Ecto neural progenitor cell (in vitro differentiated cells): ENCODE measurements around the gene CCL2.
"Not testable (repeated sequence)": the region's sequence is repeated elsewhere in the genome, so short reads cannot be mapped to it uniquely, and the experiment has no call there.

Experiments used
- DNase-seq: peaks from one replicate; pipeline ENCODE4 v3.0.0-alpha.2; 2018; ENCODE audit warnings: low spot score

The CCL2 gene

DNA sequence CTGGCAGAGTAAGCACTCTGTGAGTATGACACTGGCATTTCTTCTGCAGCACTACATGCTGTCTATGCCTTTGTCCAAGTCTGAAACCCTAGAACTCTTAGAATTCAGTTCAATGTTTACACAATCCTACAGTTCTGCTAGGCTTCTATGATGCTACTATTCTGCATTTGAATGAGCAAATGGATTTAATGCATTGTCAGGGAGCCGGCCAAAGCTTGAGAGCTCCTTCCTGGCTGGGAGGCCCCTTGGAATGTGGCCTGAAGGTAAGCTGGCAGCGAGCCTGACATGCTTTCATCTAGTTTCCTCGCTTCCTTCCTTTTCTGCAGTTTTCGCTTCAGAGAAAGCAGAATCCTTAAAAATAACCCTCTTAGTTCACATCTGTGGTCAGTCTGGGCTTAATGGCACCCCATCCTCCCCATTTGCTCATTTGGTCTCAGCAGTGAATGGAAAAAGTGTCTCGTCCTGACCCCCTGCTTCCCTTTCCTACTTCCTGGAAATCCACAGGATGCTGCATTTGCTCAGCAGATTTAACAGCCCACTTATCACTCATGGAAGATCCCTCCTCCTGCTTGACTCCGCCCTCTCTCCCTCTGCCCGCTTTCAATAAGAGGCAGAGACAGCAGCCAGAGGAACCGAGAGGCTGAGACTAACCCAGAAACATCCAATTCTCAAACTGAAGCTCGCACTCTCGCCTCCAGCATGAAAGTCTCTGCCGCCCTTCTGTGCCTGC is at the start of gene CCL2:
Gene CCL2 (plus strand): TSS at position 635 of the 730 bp plus-strand sequence. CDS start 65 bp downstream, at position 700.
- peak; percentile 75 for DNase-seq

GRCh38 chr17:34205401-34205800 is 49.7 kb upstream of the CCL2 start:
- DNase-seq, result no peak

DNA sequence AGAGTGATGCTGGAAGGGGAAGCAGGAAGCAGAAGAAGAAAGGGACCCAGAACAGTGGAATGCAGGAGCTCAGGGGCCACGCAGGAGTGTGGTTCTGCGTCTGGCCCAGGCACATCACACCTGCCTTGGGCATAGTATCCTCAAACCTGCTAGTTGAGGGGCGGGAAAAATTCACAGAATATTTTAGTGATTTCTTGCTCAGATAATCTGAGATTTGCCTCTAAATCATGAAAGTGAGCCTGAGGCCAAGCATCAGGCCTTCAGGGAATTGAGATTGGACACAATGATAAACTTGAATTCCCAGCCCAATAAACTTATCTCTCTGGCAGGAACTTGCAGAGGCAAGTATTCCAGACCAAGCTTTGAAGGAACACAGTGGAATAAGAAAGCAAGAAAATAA is 48.5 kb upstream of the CCL2 start:
- DNase-seq, result no peak

DNA sequence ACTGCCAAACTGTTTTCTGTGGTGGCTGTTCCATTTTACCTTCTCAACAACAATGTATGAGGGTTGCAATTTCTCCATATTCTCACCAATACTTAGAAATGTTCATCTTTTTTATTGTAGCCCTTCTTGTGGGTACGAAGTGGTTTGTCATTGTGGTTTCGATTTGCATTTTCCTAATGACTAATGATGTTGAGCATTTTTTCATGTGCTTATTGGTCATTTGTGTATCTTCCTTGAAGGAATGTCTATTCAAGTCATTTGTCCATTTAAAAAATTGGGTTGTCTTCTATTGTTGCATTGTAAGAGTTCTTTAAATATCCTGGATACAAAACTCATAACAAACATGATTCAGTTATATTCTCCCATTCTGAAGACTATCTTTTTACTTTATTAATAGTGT is 47.5 kb upstream of the CCL2 start:
- DNase-seq, result no peak

DNA sequence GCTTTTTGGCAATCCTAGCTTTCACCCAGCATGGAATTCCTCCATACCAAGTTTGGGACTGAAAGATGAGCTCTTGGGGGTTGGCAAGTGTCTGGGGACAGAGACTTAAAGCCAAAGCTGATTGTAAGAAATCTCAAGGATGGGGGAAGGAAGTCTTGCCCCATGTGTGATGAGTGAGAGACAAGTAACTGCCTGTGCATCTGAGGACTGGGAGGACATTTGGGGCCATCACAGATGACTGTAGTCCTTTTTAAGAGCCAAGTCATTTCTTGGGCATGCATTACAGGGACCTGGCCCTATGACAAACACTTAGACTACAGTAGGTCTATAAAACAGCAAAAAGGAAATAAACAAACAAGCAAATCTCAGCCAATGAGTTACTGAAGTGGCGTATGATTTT is 36.3 kb upstream of the CCL2 start:
- DNase-seq, result no peak

DNA sequence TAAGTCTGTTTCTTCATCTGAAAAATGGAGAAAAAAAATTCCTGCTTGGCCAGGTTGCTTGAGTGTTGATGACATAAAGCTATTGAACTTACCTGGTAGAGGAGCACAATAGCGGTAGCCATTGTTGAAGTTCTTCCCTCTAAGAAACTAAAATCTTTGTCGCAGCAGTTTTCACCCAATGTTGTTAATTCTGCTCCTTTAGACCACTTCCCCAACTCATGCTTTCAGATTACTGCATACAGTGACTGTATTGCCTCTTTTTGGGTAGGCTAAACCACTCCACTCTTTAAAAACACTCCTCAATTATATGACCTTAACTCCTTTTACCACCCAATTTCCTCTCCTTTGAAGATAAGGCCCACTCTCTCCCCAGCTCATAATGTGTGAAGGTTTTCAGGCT is 35.7 kb upstream of the CCL2 start:
- no peak for DNase-seq

DNA sequence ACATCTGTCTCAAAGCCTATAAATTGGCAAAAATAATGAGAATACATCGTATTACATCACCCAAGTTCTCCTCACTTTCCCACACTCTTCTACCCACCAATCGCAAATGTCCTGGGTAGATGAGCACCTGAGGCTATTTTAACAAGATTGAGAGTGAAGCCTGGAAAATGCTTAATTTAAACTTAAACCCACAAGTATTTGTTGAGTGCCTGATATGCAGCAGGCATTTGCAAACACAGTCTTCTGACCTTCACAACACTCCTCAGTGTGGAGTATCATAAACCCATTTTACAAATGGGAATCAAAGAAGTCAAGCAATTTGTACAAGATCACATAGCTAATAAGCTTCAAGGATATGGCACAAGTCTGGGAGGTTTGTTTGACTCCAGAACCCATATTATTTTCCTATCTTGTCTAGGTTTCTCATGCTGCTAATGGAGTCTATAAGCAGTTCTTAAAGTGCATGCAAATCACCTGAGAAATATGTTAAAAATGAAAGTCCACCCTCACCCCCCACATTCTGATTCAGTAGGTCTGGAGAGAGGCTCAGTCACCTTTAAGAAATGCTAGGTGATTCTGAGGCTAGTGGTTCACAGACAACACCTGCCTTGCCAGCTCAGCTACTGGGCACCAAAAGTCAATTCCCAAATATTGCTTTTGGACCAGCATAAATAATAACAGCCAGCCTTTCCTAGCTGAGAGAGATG is 34.9 kb upstream of the CCL2 start:
- DNase-seq, result no peak

- no peak for DNase-seq
Measured at GRCh38 chr17:34220752-34221395, 34.2 kb upstream of the CCL2 start.

DNA sequence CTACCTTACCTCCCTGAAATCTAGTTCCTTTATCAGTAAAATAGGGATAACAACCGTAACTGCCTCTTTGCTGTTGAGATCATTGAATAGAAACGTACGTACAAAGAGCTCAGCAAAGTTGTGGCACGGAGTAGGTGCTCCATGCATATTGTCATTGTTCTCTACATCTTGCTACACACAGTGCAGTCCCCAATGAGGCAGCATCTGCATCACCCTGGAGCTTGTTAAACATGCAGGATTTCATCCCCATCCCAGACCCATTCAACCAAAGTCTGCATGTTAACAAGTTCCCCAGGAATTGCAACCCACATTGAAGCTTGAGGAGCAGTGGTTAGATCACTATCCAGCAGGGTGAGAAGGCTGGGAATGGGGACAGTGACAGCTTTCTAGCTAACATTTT is 33.7 kb upstream of the CCL2 start:
- DNase-seq, result no peak

- DNase-seq, result no peak
Measured at GRCh38 chr17:34222722-34223497, 32.2 kb upstream of the CCL2 start.

- no peak for DNase-seq
Measured at GRCh38 chr17:34225046-34225445, 30.0 kb upstream of the CCL2 start.

- no peak for DNase-seq
Measured at GRCh38 chr17:34226011-34226743, 28.9 kb upstream of the CCL2 start.

- no peak for DNase-seq
Measured at GRCh38 chr17:34226744-34227034, 28.4 kb upstream of the CCL2 start.

- not testable (repeated sequence) for DNase-seq
Measured at GRCh38 chr17:34227293-34227692, 27.8 kb upstream of the CCL2 start.

GRCh38 chr17:34227707-34228106 is 27.4 kb upstream of the CCL2 start:
- no peak for DNase-seq

DNA sequence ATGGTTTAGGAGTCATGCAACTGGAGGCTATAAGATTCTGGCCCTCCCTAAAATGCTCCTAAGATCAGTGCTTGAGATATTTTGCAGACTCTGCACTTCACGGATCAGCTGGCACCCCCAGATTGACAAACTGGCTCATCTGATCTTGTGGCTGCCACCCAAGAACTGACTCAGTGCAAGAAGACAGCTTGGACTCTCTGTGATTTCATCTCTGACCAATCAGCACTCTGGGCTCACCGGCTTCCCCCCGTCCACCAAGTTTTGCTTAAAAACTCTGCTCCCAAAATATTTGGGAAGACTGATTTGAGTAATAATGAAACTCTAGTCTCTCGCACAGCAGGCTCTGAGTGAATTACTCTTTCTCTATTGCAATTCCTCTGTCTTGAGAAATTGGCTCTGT is 26.3 kb upstream of the CCL2 start:
- DNase-seq, result no peak

- DNase-seq, result no peak
Measured at GRCh38 chr17:34230342-34230741, 24.7 kb upstream of the CCL2 start.

GRCh38 chr17:34234616-34235015 is 20.5 kb upstream of the CCL2 start:
- no peak for DNase-seq

- no peak for DNase-seq
Measured at GRCh38 chr17:34235389-34236028, 19.6 kb upstream of the CCL2 start.

DNA sequence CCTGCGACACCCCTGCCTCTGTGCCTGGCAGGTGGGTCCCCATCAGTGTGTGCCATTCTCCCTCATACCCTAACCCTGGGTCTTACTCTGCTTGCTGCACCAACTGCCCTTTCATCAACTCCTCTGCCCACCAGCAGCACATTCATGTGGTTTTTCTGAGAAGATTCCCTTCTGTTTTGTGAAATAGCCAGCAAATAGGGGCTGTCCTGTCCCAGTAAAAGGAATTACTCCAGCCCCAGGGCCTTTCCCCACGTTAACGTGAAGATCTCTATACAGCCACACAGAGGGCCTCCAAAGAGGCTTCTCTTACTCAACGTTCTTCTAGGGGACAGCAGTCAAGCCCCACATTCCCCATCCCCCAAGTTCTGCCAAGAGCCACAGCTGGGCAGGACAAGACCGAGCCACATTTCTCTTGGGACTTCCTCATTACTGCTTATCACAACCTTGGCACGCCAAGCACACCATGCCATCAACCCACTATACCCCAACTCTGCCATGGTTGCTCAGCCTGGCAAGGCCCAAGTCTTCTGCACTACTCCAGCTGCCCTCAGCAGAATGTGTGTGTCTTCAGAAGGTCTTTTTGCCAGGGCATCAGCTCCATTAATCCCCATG is 18.7 kb upstream of the CCL2 start:
- DNase-seq, result no peak

DNA sequence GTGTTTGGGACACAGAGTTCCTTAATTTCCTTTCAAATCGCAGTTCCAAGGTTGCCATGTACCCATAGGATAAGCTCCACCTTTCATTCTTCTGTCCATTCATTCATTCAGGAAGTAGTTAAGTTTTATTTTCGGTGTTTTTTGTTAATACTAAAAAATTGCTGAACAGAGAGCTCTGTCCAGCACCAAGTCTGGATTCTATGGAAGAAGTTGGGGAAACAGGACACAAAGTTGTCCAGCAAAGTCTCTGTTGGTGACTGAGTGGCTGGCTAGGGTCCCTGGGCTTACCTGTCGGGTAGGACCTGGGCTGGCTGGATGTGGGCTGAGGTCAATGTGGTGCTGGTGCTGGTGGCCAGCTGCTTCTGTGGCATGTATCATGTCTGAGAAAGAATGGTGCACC is 17.6 kb upstream of the CCL2 start:
- no peak for DNase-seq
